ENCODE data around the gene MPL. TPM values are rescaled to one million over a fixed set of nuclear protein-coding genes. Genes with fewer than 3 reads are reported as not detected.

MPL gene
- total and polyA plus RNA-seq, 2 experiments from 2014 or later, result not detected

GRCh38 chr1:43359696-43360095 is 22.1 kb downstream of the MPL start:
- no peaks in the 10 kb centered on the region for H3K9me2 ChIP-seq (ENCODE audit: insufficient read depth)
- H3K4me3 ChIP-seq, result peak overlapping the region; percentile 97
- no peaks in the 10 kb centered on the region for H3K9me3 ChIP-seq (ENCODE audit: low read depth)
- no peak overlapping the region for H2AFZ ChIP-seq
- H3K4me1 ChIP-seq (ENCODE audit: insufficient read depth), result peaks cover 12% of the 10 kb centered on the region
- in situ Hi-C loops (cut with MboI), result no loop called here
- no peak for DNase-seq
- no peaks in the 10 kb centered on the region for H4K20me1 ChIP-seq (ENCODE audit: insufficient read depth)
- peak overlapping the region; percentile 95 for H3K9ac ChIP-seq
- TF ChIP-seq EZH2 (IDR thresholded peaks at IDR 0.05; ENCODE audit: insufficient read depth, poor library complexity, severe bottlenecking), result no peak
- TF ChIP-seq EZH2phosphoT487 (IDR thresholded peaks at IDR 0.05; ENCODE audit: insufficient read depth, low read depth), result no peak
- peak overlapping the region; percentile 55; the same call in 1 of the 2 replicates for H3K27ac ChIP-seq
- H3K27me3 ChIP-seq (replicated peaks; ENCODE audit: insufficient read depth), result no peaks in the 10 kb centered on the region
- H3F3A ChIP-seq (ENCODE audit: insufficient read depth), result peaks cover 54% of the 10 kb centered on the region
- H3K4me2 ChIP-seq (ENCODE audit: unreplicated experiment), result peak overlapping the region; percentile 92
- H3K36me3 ChIP-seq (ENCODE audit: low read depth), result peaks cover 15% of the 10 kb centered on the region; the same call in 1 of the 2 replicates
- WGBS, 2 experiments (ENCODE audit: low coverage in 1 of 2, low lambda C conversion rate in 2 of 2, missing lambda C conversion rate in 2 of 2), result 40 to 47% methylated on average over 11 of the region's 11 CpGs
- peaks cover 57% of the 10 kb centered on the region for H3K79me2 ChIP-seq (ENCODE audit: insufficient read depth)

- Histone ChIP-seq H3K79me2 (ENCODE audit: insufficient read depth) (peaks cover 66% of the 10 kb centered on the region), H3K9me2 (ENCODE audit: insufficient read depth) (no peaks in the 10 kb centered on the region), H2AFZ (no peak overlapping the region), H3K4me1 (ENCODE audit: insufficient read depth) (peaks cover 12% of the 10 kb centered on the region), H3F3A (ENCODE audit: insufficient read depth) (peaks cover 61% of the 10 kb centered on the region), H3K4me3 (peak overlapping the region; percentile 97), H3K9me3 (ENCODE audit: low read depth) (no peaks in the 10 kb centered on the region), H3K9ac (no peak overlapping the region), H3K27ac (no peak overlapping the region), H3K36me3 (ENCODE audit: low read depth) (peaks cover 20% of the 10 kb centered on the region), H4K20me1 (ENCODE audit: insufficient read depth) (no peaks in the 10 kb centered on the region), H3K27me3 (replicated peaks; ENCODE audit: insufficient read depth) (no peaks in the 10 kb centered on the region), H3K4me2 (ENCODE audit: unreplicated experiment) (peak overlapping the region; percentile 92)
- in situ Hi-C loops (cut with MboI), result no loop called here
- TF ChIP-seq EZH2phosphoT487 (IDR thresholded peaks at IDR 0.05; ENCODE audit: insufficient read depth, low read depth) (no peak), EZH2 (IDR thresholded peaks at IDR 0.05; ENCODE audit: insufficient read depth, poor library complexity, severe bottlenecking) (no peak)
- DNase-seq, result no peak
- WGBS, 2 experiments (ENCODE audit: low coverage in 1 of 2, low lambda C conversion rate in 2 of 2, missing lambda C conversion rate in 2 of 2), result 75 to 77% methylated on average over 4 of the region's 4 CpGs
These were observed 23.0 kb downstream of the MPL start for GRCh38 chr1:43360616-43361015.

GRCh38 chr1:43363283-43363934 is 25.8 kb downstream of the MPL start:
- H3K9me2 ChIP-seq (ENCODE audit: insufficient read depth), result no peaks in the 10 kb centered on the region
- H4K20me1 ChIP-seq (ENCODE audit: insufficient read depth), result no peaks in the 10 kb centered on the region
- in situ Hi-C loops (cut with MboI), result no loop called here
- peaks cover 13% of the 10 kb centered on the region for H3K4me1 ChIP-seq (ENCODE audit: insufficient read depth)
- no peak overlapping the region for H3K4me2 ChIP-seq (ENCODE audit: unreplicated experiment)
- no peak for TF ChIP-seq EZH2 (IDR thresholded peaks at IDR 0.05; ENCODE audit: insufficient read depth, poor library complexity, severe bottlenecking)
- peaks cover 20% of the 10 kb centered on the region for H3K36me3 ChIP-seq (ENCODE audit: low read depth)
- no peak for DNase-seq
- peaks cover 87% of the 10 kb centered on the region for H3K79me2 ChIP-seq (ENCODE audit: insufficient read depth)
- H3K9ac ChIP-seq, result no peak overlapping the region
- H3K9me3 ChIP-seq (ENCODE audit: low read depth), result no peaks in the 10 kb centered on the region
- no peak overlapping the region for H2AFZ ChIP-seq
- peaks cover 54% of the 10 kb centered on the region for H3F3A ChIP-seq (ENCODE audit: insufficient read depth)
- no peak overlapping the region for H3K27ac ChIP-seq
- no peaks in the 10 kb centered on the region for H3K27me3 ChIP-seq (replicated peaks; ENCODE audit: insufficient read depth)
- 76 to 84% methylated on average over 9 of the region's 9 CpGs for WGBS, 2 experiments (ENCODE audit: low coverage in 1 of 2, low lambda C conversion rate in 2 of 2, missing lambda C conversion rate in 2 of 2)
- no peak overlapping the region for H3K4me3 ChIP-seq

- WGBS, 2 experiments (ENCODE audit: low coverage in 1 of 2, low lambda C conversion rate in 2 of 2, missing lambda C conversion rate in 2 of 2), result 87 to 90% methylated on average over 5 of the region's 5 CpGs
- in situ Hi-C loops (cut with MboI), result no loop called here
- Histone ChIP-seq H3K4me3 (no peak overlapping the region), H3K27me3 (replicated peaks; ENCODE audit: insufficient read depth) (no peaks in the 10 kb centered on the region), H3K9me3 (ENCODE audit: low read depth) (no peaks in the 10 kb centered on the region), H3K79me2 (ENCODE audit: insufficient read depth) (peaks cover 91% of the 10 kb centered on the region), H2AFZ (no peak overlapping the region), H3K4me2 (ENCODE audit: unreplicated experiment) (no peak overlapping the region), H3K9ac (no peak overlapping the region), H4K20me1 (ENCODE audit: insufficient read depth) (no peaks in the 10 kb centered on the region), H3K4me1 (ENCODE audit: insufficient read depth) (peaks cover 19% of the 10 kb centered on the region), H3F3A (ENCODE audit: insufficient read depth) (peaks cover 60% of the 10 kb centered on the region), H3K36me3 (ENCODE audit: low read depth) (peaks cover 20% of the 10 kb centered on the region), H3K9me2 (ENCODE audit: insufficient read depth) (no peaks in the 10 kb centered on the region), H3K27ac (no peak overlapping the region)
- DNase-seq, result no peak
- TF ChIP-seq EZH2 (IDR thresholded peaks at IDR 0.05; ENCODE audit: insufficient read depth, poor library complexity, severe bottlenecking) (no peak), EZH2phosphoT487 (IDR thresholded peaks at IDR 0.05; ENCODE audit: insufficient read depth, low read depth) (no peak)
These were observed 26.4 kb downstream of the MPL start for GRCh38 chr1:43363935-43364525.

Data from GM23248 (cell line).